Endothelial cell of umbilical vein (primary cell): ENCODE results near the gene LZIC.

Experiments used
- POLR2A ChIP-seq: IDR thresholded peaks from 2 replicates; pipeline ENCODE4 v1.6.1; 2012; ENCODE audit warnings: low read depth, mild to moderate bottlenecking, control low read depth, low read length
- POLR2AphosphoS5 ChIP-seq: IDR thresholded peaks from 2 replicates; pipeline ENCODE4 v1.6.1; 2012; ENCODE audit warnings: low read depth, mild to moderate bottlenecking, control low read depth, low read length, moderate library complexity; ENCODE audit not compliant: insufficient read depth
- TF ChIP-seq, protein P1 (sequence below), 2 donors: IDR thresholded peaks; 1 replicate in 1 of 2; 2 replicates in 1 of 2; pipeline ENCODE4 v1.5.1; 2011; ENCODE audit warnings: low read length in 2 of 2, mild to moderate bottlenecking in 2 of 2, moderate library complexity in 2 of 2, control low read depth in 1 of 2, inconsistent platforms in 1 of 2, low read depth in 1 of 2; ENCODE audit not compliant: insufficient read depth in 1 of 2; ENCODE audit errors: extremely low read depth in 1 of 2

DNA sequence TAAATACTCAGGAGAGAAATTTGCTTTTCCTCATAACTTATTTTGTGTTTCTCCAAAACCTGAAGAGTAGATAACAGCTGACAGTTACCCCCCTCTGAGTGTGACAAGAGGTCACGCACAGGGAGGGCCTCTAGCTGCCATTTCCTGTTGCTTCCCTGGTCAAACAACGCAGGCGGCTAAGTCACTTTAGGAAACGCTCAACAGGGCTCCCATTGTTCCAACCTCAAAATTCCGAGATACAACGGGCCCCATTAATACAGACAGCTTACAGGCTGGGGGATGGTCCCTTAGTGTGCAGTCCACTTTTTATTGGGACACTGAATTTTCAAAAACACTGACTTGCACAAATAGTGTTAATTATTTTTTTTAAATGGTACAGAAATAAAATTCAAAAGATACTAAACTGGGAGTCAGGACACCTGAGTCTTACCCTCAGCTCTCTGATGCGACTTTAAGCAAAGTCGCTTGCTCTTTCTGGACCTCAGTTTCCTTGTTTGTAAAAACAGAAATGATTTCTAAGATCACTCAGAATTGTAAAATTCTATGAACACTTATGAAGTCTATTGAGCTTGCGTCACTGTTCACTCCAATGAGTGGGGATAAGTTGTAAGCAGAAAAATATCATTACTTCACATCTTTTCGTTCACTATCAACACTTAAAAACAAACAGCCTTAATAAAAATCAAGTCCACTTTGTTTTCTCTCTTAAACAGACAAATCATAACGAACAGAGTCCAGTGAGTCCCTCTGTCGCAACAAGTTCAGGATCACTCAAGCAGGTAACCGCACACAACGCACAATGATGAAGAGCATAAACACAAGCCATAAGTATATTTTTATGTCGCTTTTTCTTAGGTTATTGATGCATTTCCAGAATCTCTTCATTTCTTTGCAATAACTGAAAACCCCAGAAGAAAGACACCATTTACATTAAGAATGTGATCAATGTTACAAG lies 13.5 kb downstream of the LZIC start:
- no peak for TF ChIP-seq POLR2AphosphoS5
- no peak for TF ChIP-seq POLR2A
- TF ChIP-seq, protein P1, sequence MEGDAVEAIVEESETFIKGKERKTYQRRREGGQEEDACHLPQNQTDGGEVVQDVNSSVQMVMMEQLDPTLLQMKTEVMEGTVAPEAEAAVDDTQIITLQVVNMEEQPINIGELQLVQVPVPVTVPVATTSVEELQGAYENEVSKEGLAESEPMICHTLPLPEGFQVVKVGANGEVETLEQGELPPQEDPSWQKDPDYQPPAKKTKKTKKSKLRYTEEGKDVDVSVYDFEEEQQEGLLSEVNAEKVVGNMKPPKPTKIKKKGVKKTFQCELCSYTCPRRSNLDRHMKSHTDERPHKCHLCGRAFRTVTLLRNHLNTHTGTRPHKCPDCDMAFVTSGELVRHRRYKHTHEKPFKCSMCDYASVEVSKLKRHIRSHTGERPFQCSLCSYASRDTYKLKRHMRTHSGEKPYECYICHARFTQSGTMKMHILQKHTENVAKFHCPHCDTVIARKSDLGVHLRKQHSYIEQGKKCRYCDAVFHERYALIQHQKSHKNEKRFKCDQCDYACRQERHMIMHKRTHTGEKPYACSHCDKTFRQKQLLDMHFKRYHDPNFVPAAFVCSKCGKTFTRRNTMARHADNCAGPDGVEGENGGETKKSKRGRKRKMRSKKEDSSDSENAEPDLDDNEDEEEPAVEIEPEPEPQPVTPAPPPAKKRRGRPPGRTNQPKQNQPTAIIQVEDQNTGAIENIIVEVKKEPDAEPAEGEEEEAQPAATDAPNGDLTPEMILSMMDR (IDR thresholded peaks at IDR 0.05; ENCODE audit: extremely low read depth in 1 of 2, insufficient read depth in 1 of 2, low read depth in 1 of 2, low read length in 2 of 2), result no peak
